Thymus (tissue), 11 donors: ENCODE measurements around the gene TRIOBP. TPM values are rescaled to one million over a fixed set of nuclear protein-coding genes. Genes with fewer than 3 reads are reported as not detected.

Source experiments
- DNase-seq, 9 donors: peaks; one replicate each; pipeline ENCODE4 v3.0.0-alpha.2; 2013; ENCODE audit warnings: low spot score in 9 of 9, low read depth in 6 of 9, missing footprints in 1 of 9
- H3K27ac ChIP-seq, 2 donors: one replicate each; pipeline ENCODE4 v1.5.1; 2013; ENCODE audit warnings: control low read depth in 1 of 2, low read depth in 1 of 2, low read length in 1 of 2, mild to moderate bottlenecking in 1 of 2, moderate library complexity in 1 of 2
- H3K27me3 ChIP-seq, 2 donors: one replicate each; pipeline ENCODE4 v1.5.1; 2013; ENCODE audit warnings: low read length in 1 of 2; ENCODE audit not compliant: control insufficient read depth in 2 of 2, insufficient read depth in 1 of 2
- H3K36me3 ChIP-seq, 2 donors: one replicate each; pipeline ENCODE4 v1.5.1; 2013; ENCODE audit warnings: low read length in 1 of 2, mild to moderate bottlenecking in 1 of 2, moderate library complexity in 1 of 2; ENCODE audit not compliant: control insufficient read depth in 2 of 2, insufficient read depth in 2 of 2
- H3K4me1 ChIP-seq, 2 donors: one replicate each; pipeline ENCODE4 v1.5.1; 2013; ENCODE audit warnings: low read length in 2 of 2; ENCODE audit not compliant: control insufficient read depth in 2 of 2, insufficient read depth in 2 of 2
- H3K4me3 ChIP-seq, 2 donors: one replicate each; pipeline ENCODE4 v1.5.1; 2013; ENCODE audit warnings: low read length in 2 of 2, control low read depth in 1 of 2, mild to moderate bottlenecking in 1 of 2
- H3K9me3 ChIP-seq, 2 donors: one replicate each; pipeline ENCODE4 v1.5.1; 2013; ENCODE audit warnings: low read length in 1 of 2, mild to moderate bottlenecking in 1 of 2; ENCODE audit not compliant: control insufficient read depth in 2 of 2, insufficient read depth in 1 of 2
- WGBS: extraction: QIAGEN DNeasy Blood & Tissue Kit; methylation state at CpG from one replicate; pipeline ENCODE4 v1.1.7; 2013; 5-methylcytosine and 5-hydroxymethylcytosine counted together
- polyA plus RNA-seq: library from polyadenylated mRNA; stranded (reverse); fragments of 200-250 nt; gene quantifications from one replicate; pipeline ENCODE4 v1.2.3, GENCODE V29; 2013
- total RNA-seq: library from RNA; stranded (reverse); fragments of 120-200 nt; gene quantifications from one replicate; pipeline ENCODE4 v1.2.4, GENCODE V29; 2013
- donor health status: healthy.

TRIOBP gene
- total and polyA plus RNA-seq, 2 donors, result 19.5 to 29.8 TPM

DNA sequence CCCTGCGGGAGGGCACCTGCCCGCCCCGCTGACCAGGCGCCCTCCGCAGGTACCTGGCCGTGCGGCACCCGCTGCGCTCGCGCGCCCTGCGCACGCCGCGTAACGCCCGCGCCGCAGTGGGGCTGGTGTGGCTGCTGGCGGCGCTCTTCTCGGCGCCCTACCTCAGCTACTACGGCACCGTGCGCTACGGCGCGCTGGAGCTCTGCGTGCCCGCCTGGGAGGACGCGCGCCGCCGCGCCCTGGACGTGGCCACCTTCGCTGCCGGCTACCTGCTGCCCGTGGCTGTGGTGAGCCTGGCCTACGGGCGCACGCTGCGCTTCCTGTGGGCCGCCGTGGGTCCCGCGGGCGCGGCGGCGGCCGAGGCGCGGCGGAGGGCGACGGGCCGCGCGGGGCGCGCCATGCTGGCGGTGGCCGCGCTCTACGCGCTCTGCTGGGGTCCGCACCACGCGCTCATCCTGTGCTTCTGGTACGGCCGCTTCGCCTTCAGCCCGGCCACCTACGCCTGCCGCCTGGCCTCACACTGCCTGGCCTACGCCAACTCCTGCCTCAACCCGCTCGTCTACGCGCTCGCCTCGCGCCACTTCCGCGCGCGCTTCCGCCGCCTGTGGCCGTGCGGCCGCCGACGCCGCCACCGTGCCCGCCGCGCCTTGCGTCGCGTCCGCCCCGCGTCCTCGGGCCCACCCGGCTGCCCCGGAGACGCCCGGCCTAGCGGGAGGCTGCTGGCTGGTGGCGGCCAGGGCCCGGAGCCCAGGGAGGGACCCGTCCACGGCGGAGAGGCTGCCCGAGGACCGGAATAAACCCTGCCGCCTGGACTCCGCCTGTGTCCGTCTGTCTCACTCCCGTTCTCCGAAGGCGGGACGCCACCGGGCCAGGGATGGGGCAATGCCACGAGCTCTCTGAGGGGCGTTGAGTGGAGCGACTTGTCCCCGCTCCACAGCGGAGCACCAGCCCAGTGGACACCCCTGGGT lies 128.1 kb downstream of the TRIOBP start:
- Histone ChIP-seq H3K9me3 (peaks cover 0 to 5% of the 10 kb centered on the region in 2 donors), H3K4me3 (peak overlapping the region in 1 of 2 donors; percentile 45), H3K27me3 (peaks cover 23 to 51% of the 10 kb centered on the region in 2 donors), H3K36me3 (peaks cover 11 to 15% of the 10 kb centered on the region in 2 donors), H3K27ac (no peak overlapping the region), H3K4me1 (peaks cover 3 to 7% of the 10 kb centered on the region in 2 donors)
- 14% methylated on average over 135 of the region's 135 CpGs for WGBS
- DNase-seq, result no peak

Other genes with a start within 250 kb of the TRIOBP start
- 56.4 TPM for gene MFNG, start 210.7 kb upstream of the TRIOBP start, total RNA-seq
- 27.7 TPM for gene MFNG, start 210.7 kb upstream of the TRIOBP start, polyA plus RNA-seq
- gene CARD10, start 177.6 kb upstream of the TRIOBP start, total RNA-seq, result 1.1 TPM
- 4.2 TPM for gene CARD10, start 177.6 kb upstream of the TRIOBP start, polyA plus RNA-seq
- gene CDC42EP1, start 136.6 kb upstream of the TRIOBP start, total RNA-seq, result 1.7 TPM
- gene CDC42EP1, start 136.6 kb upstream of the TRIOBP start, polyA plus RNA-seq, result 5.8 TPM
- gene LGALS2, start 117.0 kb upstream of the TRIOBP start, total RNA-seq, result 65.1 TPM
- gene LGALS2, start 117.0 kb upstream of the TRIOBP start, polyA plus RNA-seq, result 42.3 TPM
- gene GGA1, start 88.2 kb upstream of the TRIOBP start, total RNA-seq, result 20.1 TPM
- gene GGA1, start 88.2 kb upstream of the TRIOBP start, polyA plus RNA-seq, result 99.5 TPM
- gene SH3BP1, start 57.4 kb upstream of the TRIOBP start, total RNA-seq, result 21.3 TPM
- 23.0 TPM for gene SH3BP1, start 57.4 kb upstream of the TRIOBP start, polyA plus RNA-seq
- gene PDXP, start 38.3 kb upstream of the TRIOBP start, total RNA-seq, result 25.0 TPM
- 8.9 TPM for gene PDXP, start 38.3 kb upstream of the TRIOBP start, polyA plus RNA-seq
- gene LGALS1, start 21.4 kb upstream of the TRIOBP start, total RNA-seq, result 482 TPM
- gene LGALS1, start 21.4 kb upstream of the TRIOBP start, polyA plus RNA-seq, result 554 TPM
- gene NOL12, start 10.7 kb upstream of the TRIOBP start, total RNA-seq, result 32.6 TPM
- gene NOL12, start 10.7 kb upstream of the TRIOBP start, polyA plus RNA-seq, result 26.6 TPM
- gene GCAT, start 110.9 kb downstream of the TRIOBP start, total RNA-seq, result 4.8 TPM
- gene GCAT, start 110.9 kb downstream of the TRIOBP start, polyA plus RNA-seq, result 7.8 TPM
- not detected for gene GALR3, start 126.3 kb downstream of the TRIOBP start, total RNA-seq
- not detected for gene GALR3, start 126.3 kb downstream of the TRIOBP start, polyA plus RNA-seq
- 13.5 TPM for gene ANKRD54, start 147.3 kb downstream of the TRIOBP start, total RNA-seq
- 25.5 TPM for gene ANKRD54, start 147.3 kb downstream of the TRIOBP start, polyA plus RNA-seq
- gene EIF3L, start 152.4 kb downstream of the TRIOBP start, total RNA-seq, result 698 TPM
- gene EIF3L, start 152.4 kb downstream of the TRIOBP start, polyA plus RNA-seq, result 302 TPM
- 5.5 TPM for gene MICALL1, start 209.2 kb downstream of the TRIOBP start, total RNA-seq
- 13.7 TPM for gene MICALL1, start 209.2 kb downstream of the TRIOBP start, polyA plus RNA-seq